HCT116 (cell line): Measurements from ENCODE around the gene GLRA2. TPM values are rescaled to one million over a fixed set of nuclear protein-coding genes. Genes with fewer than 3 reads are reported as not detected.

Source experiments
- ATAC-seq: fragments of 200-7000 bp; cut with Tn5 transposase; 2 replicates; pipeline ENCODE4 v1.9.1; 2020; ENCODE audit warnings: mild to moderate bottlenecking, moderate library complexity
- BruUV-seq: library from RNA; stranded (reverse); fragments of 400-500 nt; replicated peaks from 2 replicates; lab custom pipeline; 2021; lab: Mats Ljungman, UMichigan
- CTCF ChIA-PET: fragments of 300-600 bp; sonication (Branson Sonifier 250); formaldehyde crosslinking; loops from one replicate; lab custom pipeline; 2021; ENCODE audit warnings: antibody characterized with exemption; lab: Charles Lee
- POLR2A ChIA-PET: fragments of 300-600, 350-600 bp; sonication (Branson Sonifier 250); formaldehyde crosslinking; loops from one replicate; lab custom pipeline; 2021; ENCODE audit warnings: antibody characterized with exemption; lab: Charles Lee
- RAD21 ChIA-PET, 2 experiments: fragments of 300-600 bp; sonication (Branson Sonifier 250); formaldehyde crosslinking; loops; one replicate each; lab custom pipeline; 2023; ENCODE audit warnings: low total read pairs in 2 of 2; ENCODE audit not compliant: uncharacterized antibody in 2 of 2, unreplicated experiment in 2 of 2, low non-redundant PET in 1 of 2; lab: Charles Lee
- DNase-seq: peaks from one replicate; pipeline ENCODE4 v3.0.0-alpha.2; 2010; ENCODE audit warnings: low read depth, low spot score
- H2AFZ ChIP-seq: fragments of 200-600 bp; shearing (Covaris generic), sonication (generic); 2 replicates; pipeline ENCODE4 v1.6.1; 2017; ENCODE audit warnings: low read depth, mixed run types, mixed read lengths, antibody characterized with exemption, low read length; ENCODE audit not compliant: poor library complexity, severe bottlenecking
- H3K27ac ChIP-seq: 2 replicates; pipeline ENCODE4 v1.5.1; 2012; ENCODE audit warnings: low read depth, low read length
- H3K27me3 ChIP-seq: fragments of 200-600 bp; sonication (generic); 2 replicates; pipeline ENCODE4 v1.6.1; 2016; ENCODE audit warnings: mixed run types, low read length, mixed read lengths; ENCODE audit not compliant: insufficient read depth
- H3K36me3 ChIP-seq, 2 experiments: fragments of 200-500 bp in 1 of 2; fragments of 200-600 bp in 1 of 2; sonication (Bioruptor generic) in 1 of 2; sonication (generic) in 1 of 2; 2 replicates each; pipeline versions ENCODE4 v1.5.1 to v1.6.1; 2014 to 2016; ENCODE audit warnings: low read length in 2 of 2, inconsistent platforms in 1 of 2, mixed read lengths in 1 of 2, mixed run types in 1 of 2; ENCODE audit not compliant: insufficient read depth in 2 of 2, control insufficient read depth in 1 of 2
- H3K4me1 ChIP-seq, 2 experiments: fragments of 200-600 bp in 1 of 2; sonication (generic) in 1 of 2; 2 replicates each; pipeline versions ENCODE4 v1.5.1 to v1.6.1; 2012 to 2017; ENCODE audit warnings: low read length in 2 of 2, inconsistent platforms in 1 of 2, mild to moderate bottlenecking in 1 of 2, mixed read lengths in 1 of 2, mixed run types in 1 of 2, moderate library complexity in 1 of 2; ENCODE audit not compliant: insufficient read depth in 2 of 2, control insufficient read depth in 1 of 2
- H3K4me2 ChIP-seq: fragments of 200-600 bp; sonication (generic); 2 replicates; pipeline ENCODE4 v1.6.1; 2017; ENCODE audit warnings: mixed run types, low read length, mixed read lengths
- H3K4me3 ChIP-seq, 2 experiments: fragments of 200-600 bp in 1 of 2; sonication (generic) in 1 of 2; replicated peaks in 1 of 2; 2 replicates each; pipeline ENCODE4 v1.5.1; 2011 to 2016; ENCODE audit warnings: low read length in 2 of 2, control low read depth in 1 of 2, low read depth in 1 of 2, mild to moderate bottlenecking in 1 of 2, mixed read lengths in 1 of 2, mixed run types in 1 of 2
- H3K79me2 ChIP-seq: fragments of 200-600 bp; sonication (generic); 2 replicates; pipeline ENCODE4 v1.6.1; 2017; ENCODE audit warnings: mild to moderate bottlenecking, mixed run types, low read length, moderate library complexity, mixed read lengths; ENCODE audit not compliant: insufficient read depth
- H3K9ac ChIP-seq: fragments of 200-600 bp; sonication (generic); 2 replicates; pipeline ENCODE4 v1.6.1; 2016; ENCODE audit warnings: low read length, mixed read lengths
- H3K9me2 ChIP-seq: fragments of 200-600 bp; sonication (generic), shearing (Covaris generic); 2 replicates; pipeline ENCODE4 v1.6.1; 2017; ENCODE audit warnings: mixed run types, mild to moderate bottlenecking, moderate library complexity; ENCODE audit not compliant: insufficient read depth
- H3K9me3 ChIP-seq, 2 experiments: fragments of 200-500 bp in 1 of 2; fragments of 200-600 bp in 1 of 2; sonication (Bioruptor generic) in 1 of 2; sonication (generic) in 1 of 2; 2 replicates each; pipeline ENCODE4 v1.6.1; 2014 to 2017; ENCODE audit warnings: low read length in 2 of 2, mixed read lengths in 2 of 2, inconsistent platforms in 1 of 2, low read depth in 1 of 2, mild to moderate bottlenecking in 1 of 2, mixed run types in 1 of 2, moderate library complexity in 1 of 2; ENCODE audit not compliant: control insufficient read depth in 1 of 2, insufficient read depth in 1 of 2
- H4K20me1 ChIP-seq: fragments of 200-600 bp; sonication (generic), shearing (Covaris generic); 2 replicates; pipeline ENCODE4 v1.6.1; 2017; ENCODE audit warnings: mixed run types, mild to moderate bottlenecking, moderate library complexity; ENCODE audit not compliant: insufficient read depth
- EGR1 ChIP-seq: IDR thresholded peaks from 2 replicates; pipeline ENCODE4 v1.6.1; 2012; ENCODE audit warnings: low read depth
- ELF1 ChIP-seq: IDR thresholded peaks from 2 replicates; pipeline ENCODE4 v1.6.1; 2012; ENCODE audit warnings: low read depth, borderline replicate concordance
- JUND ChIP-seq: IDR thresholded peaks from 2 replicates; pipeline ENCODE4 v1.6.1; 2012
- POLR2A ChIP-seq: IDR thresholded peaks from 2 replicates; pipeline ENCODE4 v1.7.0; 2011; ENCODE audit warnings: borderline replicate concordance; ENCODE audit not compliant: insufficient read depth, insufficient read length; ENCODE audit errors: extremely low read depth
- REST ChIP-seq: IDR thresholded peaks from 2 replicates; pipeline ENCODE4 v1.6.1; 2012; ENCODE audit warnings: low read depth
- SRF ChIP-seq: IDR thresholded peaks from 2 replicates; pipeline ENCODE4 v1.6.1; 2012; ENCODE audit warnings: low read depth
- YY1 ChIP-seq: IDR thresholded peaks from 2 replicates; pipeline ENCODE4 v1.6.1; 2011; ENCODE audit warnings: low read length, low read depth, moderate library complexity, mild to moderate bottlenecking; ENCODE audit not compliant: insufficient replicate concordance; ENCODE audit errors: extremely low read depth
- ZBTB33 ChIP-seq: IDR thresholded peaks from 2 replicates; pipeline ENCODE4 v1.6.1; 2011; ENCODE audit warnings: mild to moderate bottlenecking, low read length, moderate library complexity; ENCODE audit not compliant: insufficient replicate concordance; ENCODE audit errors: extremely low read depth
- ZFX ChIP-seq: fragments of 450-650 bp; IDR thresholded peaks from 2 replicates; pipeline ENCODE4 v1.6.1; 2017
- intact Hi-C: fragments of 100-400 bp; cut with micrococcal nuclease; formaldehyde crosslinking; loops from 2 replicates; pipeline ENCODE4 v1.10.0; 2022
- total RNA-seq: library from RNA; stranded (reverse); gene quantifications from one replicate; pipeline ENCODE4 v1.2.1, GENCODE V29; 2021; ENCODE audit not compliant: unreplicated experiment

The GLRA2 gene
- total RNA-seq, 1 experiment from 2014 or later, result not detected

GRCh38 chrX:14496674-14497073, 32.7 kb upstream of the GLRA2 start:
- H3K4me1 ChIP-seq, result no peaks in the 10 kb centered on the region
- no peak for ATAC-seq
- no peak overlapping the region for H2AFZ ChIP-seq
- POLR2A ChIA-PET, result no interaction called here
- H3K9me2 ChIP-seq, result no peaks in the 10 kb centered on the region
- no TSS peak for BruUV-seq
- CTCF ChIA-PET, result no interaction called here
- intact Hi-C loops, result no loop called here
- DNase-seq, result no peak
- H3K9ac ChIP-seq, result no peak overlapping the region
- H3K4me3 ChIP-seq, result no peak overlapping the region
- no peak overlapping the region for H3K4me2 ChIP-seq
- H3K79me2 ChIP-seq, result no peaks in the 10 kb centered on the region
- TF ChIP-seq SRF, result no peak
- TF ChIP-seq ELF1, result no peak
- TF ChIP-seq POLR2A, result no peak
- TF ChIP-seq EGR1, result no peak
- TF ChIP-seq ZBTB33, result no peak
- no peak for TF ChIP-seq ZFX
- TF ChIP-seq REST, result no peak
- no peak for TF ChIP-seq JUND
- TF ChIP-seq YY1, result no peak
- RAD21 ChIA-PET, result no interaction called here
- no peaks in the 10 kb centered on the region for H3K36me3 ChIP-seq
- no peaks in the 10 kb centered on the region for H4K20me1 ChIP-seq
- no peaks in the 10 kb centered on the region for H3K9me3 ChIP-seq
- H3K27me3 ChIP-seq, result no peaks in the 10 kb centered on the region
- no peak overlapping the region for H3K27ac ChIP-seq
